Measurements from ENCODE around the gene GNAZ.
"Not testable (repeated sequence)": the region's sequence is repeated elsewhere in the genome, so short reads cannot be mapped to it uniquely, and the experiment has no call there.

Gene GNAZ
- long read RNA-seq: 0 reads

DNA sequence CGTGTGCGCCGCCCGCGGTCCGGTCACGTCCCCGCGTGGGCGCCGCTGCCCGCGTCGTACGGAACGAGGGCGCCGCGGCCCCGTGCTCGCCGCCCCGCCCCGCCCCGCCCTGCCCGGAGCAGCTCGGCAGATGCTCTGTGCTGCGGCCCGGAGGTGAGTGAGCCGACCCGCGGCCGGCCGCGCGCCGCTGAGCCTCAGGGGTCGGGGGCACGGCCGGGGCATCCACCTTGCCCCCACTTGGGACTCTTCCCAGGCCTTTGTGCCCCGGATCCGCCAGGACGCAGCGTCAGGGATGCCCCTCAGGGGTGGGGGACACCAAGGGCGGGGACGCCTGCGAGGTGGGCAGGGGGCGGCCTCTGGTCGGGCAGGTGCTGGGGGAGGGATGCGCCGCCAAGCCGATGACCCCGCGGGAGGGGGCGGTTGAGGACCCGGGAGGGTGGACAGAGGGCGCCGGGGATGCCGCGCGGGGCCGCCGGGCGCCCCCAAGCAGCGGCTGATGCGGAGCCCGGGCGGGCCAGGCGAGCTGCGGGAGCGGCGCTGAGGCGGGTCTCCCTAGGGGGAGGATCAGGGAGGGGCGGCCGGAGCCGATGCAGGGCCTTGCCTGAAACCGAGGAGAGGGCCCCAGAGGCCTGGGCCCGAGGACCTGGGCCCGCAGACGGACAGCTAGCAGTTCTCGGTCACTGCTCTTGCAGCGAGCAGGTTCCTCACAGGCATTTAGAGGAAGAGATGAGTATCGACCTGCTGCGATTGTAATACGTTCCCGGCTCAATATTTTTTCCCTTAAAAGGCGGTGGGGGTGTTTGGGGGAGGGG lies at the start of gene GNAZ:
Gene GNAZ (plus strand): TSS at position 102 of the 812 bp plus-strand sequence. CDS start 25,177 bp downstream, outside the sequence.
- no peak within 1 kb of the TSS for H3K27ac ChIP-seq (replicated peaks)
- TF ChIP-seq REST (IDR thresholded peaks at IDR 0.05; ENCODE audit: insufficient replicate concordance, low read depth) (no peak), CTCF (IDR thresholded peaks at IDR 0.05; ENCODE audit: insufficient read depth, low read length) (no peak), GABPA (IDR thresholded peaks at IDR 0.05; ENCODE audit: low read depth) (no peak), POLR2AphosphoS5 (IDR thresholded peaks at IDR 0.05; ENCODE audit: low read depth) (no peak), SPI1 (IDR thresholded peaks at IDR 0.05; ENCODE audit: borderline replicate concordance, low read depth) (no peak)
- peaks cover 35% of the 10 kb centered on the region for H3K27me3 ChIP-seq (ENCODE audit: insufficient read depth, poor library complexity, severe bottlenecking)
- DNase-seq (ENCODE audit: low read depth in 1 of 2, low spot score in 1 of 2): no peak
- peak within 1 kb of the TSS; percentile 48 for H3K4me3 ChIP-seq (replicated peaks; ENCODE audit: insufficient read depth, low read length)

- TF ChIP-seq POLR2AphosphoS5 (IDR thresholded peaks at IDR 0.05; ENCODE audit: low read depth): no peak
- no peak for TF ChIP-seq REST (IDR thresholded peaks at IDR 0.05; ENCODE audit: insufficient replicate concordance, low read depth)
- TF ChIP-seq SPI1 (IDR thresholded peaks at IDR 0.05; ENCODE audit: borderline replicate concordance, low read depth): no peak
- TF ChIP-seq CTCF (IDR thresholded peaks at IDR 0.05; ENCODE audit: insufficient read depth, low read length): no peak
- TF ChIP-seq GABPA (IDR thresholded peaks at IDR 0.05; ENCODE audit: low read depth): no peak
- DNase-seq (ENCODE audit: low read depth in 1 of 2, low spot score in 1 of 2): no peak
- H3K27me3 ChIP-seq (ENCODE audit: insufficient read depth, poor library complexity, severe bottlenecking): no peaks in the 10 kb centered on the region
- no peak overlapping the region for H3K27ac ChIP-seq (replicated peaks)
- H3K4me3 ChIP-seq (replicated peaks; ENCODE audit: insufficient read depth, low read length): no peak overlapping the region
Observed at GRCh38 chr22:23020659-23021293, 49.5 kb upstream of the GNAZ start.

- DNase-seq (ENCODE audit: low read depth in 1 of 2, low spot score in 1 of 2); H3K27ac ChIP-seq (replicated peaks); H3K4me3 ChIP-seq (replicated peaks; ENCODE audit: insufficient read depth, low read length); H3K27me3 ChIP-seq (ENCODE audit: insufficient read depth, poor library complexity, severe bottlenecking): not testable (repeated sequence)
Observed at GRCh38 chr22:23021660-23022353, 48.5 kb upstream of the GNAZ start.

DNA sequence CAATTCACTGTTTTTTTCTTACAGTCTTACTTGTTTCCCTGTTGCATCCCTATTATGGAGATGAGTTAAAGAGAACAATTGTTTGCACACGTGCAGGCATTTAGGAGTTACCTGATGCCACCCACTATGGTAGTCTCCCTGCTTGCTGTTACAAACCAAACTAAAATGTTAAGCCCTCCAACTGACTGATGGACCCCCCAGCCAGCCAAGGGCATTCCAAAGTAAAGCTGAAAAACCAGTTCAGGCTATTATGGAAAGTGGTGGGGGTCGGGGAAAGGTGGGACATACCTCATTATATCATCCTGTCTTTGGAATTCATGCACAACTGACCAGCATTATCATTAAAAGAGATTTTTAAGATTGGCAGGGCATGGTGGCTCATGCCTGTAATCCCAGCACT lies 47.0 kb upstream of the GNAZ start:
- H3K27ac ChIP-seq (replicated peaks): no peak overlapping the region
- DNase-seq (ENCODE audit: low read depth in 1 of 2, low spot score in 1 of 2): no peak
- H3K4me3 ChIP-seq (replicated peaks; ENCODE audit: insufficient read depth, low read length): no peak overlapping the region
- TF ChIP-seq POLR2AphosphoS5 (IDR thresholded peaks at IDR 0.05; ENCODE audit: low read depth) (no peak), SPI1 (IDR thresholded peaks at IDR 0.05; ENCODE audit: borderline replicate concordance, low read depth) (no peak), REST (IDR thresholded peaks at IDR 0.05; ENCODE audit: insufficient replicate concordance, low read depth) (no peak), CTCF (IDR thresholded peaks at IDR 0.05; ENCODE audit: insufficient read depth, low read length) (no peak), GABPA (IDR thresholded peaks at IDR 0.05; ENCODE audit: low read depth) (no peak)
- no peaks in the 10 kb centered on the region for H3K27me3 ChIP-seq (ENCODE audit: insufficient read depth, poor library complexity, severe bottlenecking)

Data from HL-60 (cell line).